Fibroblast of pulmonary artery (primary cell): ENCODE measurements around the gene NFAT5.

Source experiments
- DNase-seq: peaks from one replicate; pipeline ENCODE4 v3.0.0-alpha.2; 2010; ENCODE audit warnings: low read depth
- H3K4me3 ChIP-seq: replicated peaks from 2 replicates; pipeline ENCODE4 v1.5.1; 2011; ENCODE audit warnings: low read depth, mild to moderate bottlenecking, control low read depth, low read length, moderate library complexity
- TF ChIP-seq, protein P1 (sequence below): IDR thresholded peaks from 2 replicates; pipeline ENCODE4 v1.5.1; 2011; ENCODE audit warnings: mild to moderate bottlenecking, control low read depth, low read length, inconsistent platforms; ENCODE audit errors: missing control alignments

Gene NFAT5

DNA sequence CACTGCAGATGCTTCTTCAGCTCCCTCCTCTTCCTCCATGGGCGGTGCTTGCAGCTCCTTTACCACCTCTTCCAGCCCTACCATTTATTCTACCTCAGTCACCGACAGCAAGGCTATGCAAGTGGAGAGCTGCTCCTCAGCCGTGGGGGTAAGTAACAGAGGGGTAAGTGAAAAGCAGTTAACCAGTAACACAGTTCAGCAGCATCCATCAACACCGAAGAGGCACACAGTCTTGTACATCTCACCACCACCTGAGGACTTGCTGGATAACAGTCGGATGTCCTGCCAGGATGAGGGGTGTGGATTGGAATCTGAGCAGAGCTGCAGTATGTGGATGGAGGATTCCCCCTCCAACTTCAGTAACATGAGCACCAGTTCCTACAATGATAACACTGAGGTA, 81.3 kb downstream of the NFAT5 start:
- no peak overlapping the region for H3K4me3 ChIP-seq
- DNase-seq: no peak
- TF ChIP-seq, protein P1, sequence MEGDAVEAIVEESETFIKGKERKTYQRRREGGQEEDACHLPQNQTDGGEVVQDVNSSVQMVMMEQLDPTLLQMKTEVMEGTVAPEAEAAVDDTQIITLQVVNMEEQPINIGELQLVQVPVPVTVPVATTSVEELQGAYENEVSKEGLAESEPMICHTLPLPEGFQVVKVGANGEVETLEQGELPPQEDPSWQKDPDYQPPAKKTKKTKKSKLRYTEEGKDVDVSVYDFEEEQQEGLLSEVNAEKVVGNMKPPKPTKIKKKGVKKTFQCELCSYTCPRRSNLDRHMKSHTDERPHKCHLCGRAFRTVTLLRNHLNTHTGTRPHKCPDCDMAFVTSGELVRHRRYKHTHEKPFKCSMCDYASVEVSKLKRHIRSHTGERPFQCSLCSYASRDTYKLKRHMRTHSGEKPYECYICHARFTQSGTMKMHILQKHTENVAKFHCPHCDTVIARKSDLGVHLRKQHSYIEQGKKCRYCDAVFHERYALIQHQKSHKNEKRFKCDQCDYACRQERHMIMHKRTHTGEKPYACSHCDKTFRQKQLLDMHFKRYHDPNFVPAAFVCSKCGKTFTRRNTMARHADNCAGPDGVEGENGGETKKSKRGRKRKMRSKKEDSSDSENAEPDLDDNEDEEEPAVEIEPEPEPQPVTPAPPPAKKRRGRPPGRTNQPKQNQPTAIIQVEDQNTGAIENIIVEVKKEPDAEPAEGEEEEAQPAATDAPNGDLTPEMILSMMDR: no peak

DNA sequence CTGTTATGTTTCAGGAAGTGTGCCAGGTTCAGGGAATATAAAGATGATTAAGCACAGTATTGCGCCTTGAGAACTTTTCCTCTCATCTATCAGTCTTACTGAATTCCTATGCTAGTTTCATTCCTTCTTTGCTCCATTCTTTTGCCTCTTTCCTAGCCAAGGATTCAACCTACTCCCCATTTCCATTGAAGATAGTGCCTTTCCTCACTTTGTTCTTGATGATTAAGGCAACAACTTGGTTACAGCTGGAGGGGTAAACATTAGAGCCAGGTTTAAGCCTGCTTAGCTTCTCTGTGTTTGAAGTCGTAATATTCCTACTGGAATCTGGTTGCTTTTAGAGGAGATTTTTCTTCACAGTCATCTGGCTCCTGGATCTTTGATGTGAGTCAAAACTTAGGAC, 85.5 kb downstream of the NFAT5 start:
- TF ChIP-seq, protein P1: no peak
- no peak for DNase-seq
- no peak overlapping the region for H3K4me3 ChIP-seq

DNA sequence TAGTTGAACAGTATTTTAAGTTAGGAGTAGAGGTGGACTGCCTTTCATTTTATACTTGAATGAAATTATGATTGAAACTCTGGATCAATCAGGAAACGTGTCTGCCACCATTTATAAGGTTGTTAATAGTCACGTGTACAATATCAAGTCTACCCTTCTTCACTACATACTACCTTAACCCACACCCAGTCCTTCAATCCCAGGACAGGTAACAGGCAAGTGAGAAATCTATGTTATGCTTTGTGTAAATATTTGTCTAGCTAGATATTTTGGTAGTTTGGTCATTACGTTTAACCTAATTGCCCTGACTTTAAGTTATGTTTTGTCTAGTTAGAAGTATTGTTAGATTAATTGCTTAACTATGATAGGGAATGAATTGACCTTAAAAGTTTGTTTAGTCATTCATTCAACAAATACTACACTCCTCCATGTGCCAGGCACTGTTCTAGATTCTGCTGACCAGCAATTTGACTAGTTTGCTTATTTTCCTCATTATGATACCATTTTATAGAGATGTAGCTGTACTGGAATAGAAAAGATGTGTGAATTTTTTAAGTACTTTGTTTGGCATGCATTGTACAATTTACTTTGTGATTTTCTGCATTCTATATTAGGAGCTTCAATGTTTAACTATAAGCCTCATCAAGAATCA, 88.6 kb downstream of the NFAT5 start:
- DNase-seq: no peak
- TF ChIP-seq, protein P1: no peak
- H3K4me3 ChIP-seq: no peak overlapping the region

DNA sequence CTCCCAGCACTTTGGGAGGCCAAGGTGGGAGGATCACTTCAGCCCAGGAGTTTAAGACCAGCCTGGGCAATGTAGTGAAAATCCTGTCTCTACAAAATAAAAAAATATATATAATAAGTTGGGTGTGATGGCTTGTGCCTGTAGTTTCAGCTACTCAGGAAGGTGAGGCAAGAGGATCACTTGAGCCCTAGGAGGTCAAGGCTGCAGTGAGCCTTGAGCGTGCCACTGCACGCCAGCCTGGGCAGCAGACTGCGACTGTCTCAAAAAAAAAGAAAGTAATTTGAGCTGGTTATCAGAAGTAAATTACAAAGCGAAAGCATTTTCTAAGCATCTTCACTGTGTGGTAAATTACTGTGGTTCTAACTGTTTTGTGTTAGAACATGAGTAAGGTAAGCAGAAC, 94.4 kb downstream of the NFAT5 start:
- no peak overlapping the region for H3K4me3 ChIP-seq
- TF ChIP-seq, protein P1: no peak
- no peak for DNase-seq

DNA sequence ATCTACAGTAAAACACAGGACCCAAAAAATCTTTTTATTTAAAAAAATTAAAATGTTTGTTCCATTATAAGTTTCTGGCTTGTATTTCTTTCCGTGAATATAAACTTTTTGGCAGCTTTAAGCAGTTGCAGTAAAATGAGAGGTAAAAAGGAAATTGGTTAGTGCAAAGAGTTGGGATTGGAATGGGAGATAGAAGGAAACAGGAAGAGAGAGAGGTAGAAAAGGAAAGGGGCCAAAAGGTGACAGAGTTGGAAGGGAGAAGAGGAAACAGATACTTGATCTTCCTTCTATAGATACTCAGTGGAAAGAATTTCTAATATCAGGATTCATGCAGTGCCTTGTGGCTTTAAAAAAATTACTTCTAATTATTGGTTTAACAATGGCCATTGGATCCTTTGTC, 97.1 kb downstream of the NFAT5 start:
- no peak overlapping the region for H3K4me3 ChIP-seq
- TF ChIP-seq, protein P1: no peak
- no peak for DNase-seq

DNA sequence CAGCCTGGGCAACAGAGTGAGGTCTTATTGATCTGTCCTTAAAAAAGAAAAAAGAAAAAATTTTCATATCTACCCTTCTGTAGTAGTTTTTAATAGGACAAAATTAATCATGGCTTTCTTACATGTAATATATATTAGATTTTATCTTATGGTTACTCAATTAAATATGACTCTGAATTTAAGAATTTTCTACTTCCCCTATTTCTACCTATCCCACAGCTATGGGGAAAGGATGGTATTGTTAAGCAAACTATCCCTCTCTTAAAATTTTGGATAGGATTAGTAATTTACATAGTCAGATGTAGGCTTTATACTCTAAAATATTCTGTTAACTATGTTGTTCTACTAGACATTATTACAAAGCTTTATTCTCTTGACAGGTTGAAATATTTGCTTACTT, 98.1 kb downstream of the NFAT5 start:
- no peak overlapping the region for H3K4me3 ChIP-seq
- TF ChIP-seq, protein P1: no peak
- no peak for DNase-seq

DNA sequence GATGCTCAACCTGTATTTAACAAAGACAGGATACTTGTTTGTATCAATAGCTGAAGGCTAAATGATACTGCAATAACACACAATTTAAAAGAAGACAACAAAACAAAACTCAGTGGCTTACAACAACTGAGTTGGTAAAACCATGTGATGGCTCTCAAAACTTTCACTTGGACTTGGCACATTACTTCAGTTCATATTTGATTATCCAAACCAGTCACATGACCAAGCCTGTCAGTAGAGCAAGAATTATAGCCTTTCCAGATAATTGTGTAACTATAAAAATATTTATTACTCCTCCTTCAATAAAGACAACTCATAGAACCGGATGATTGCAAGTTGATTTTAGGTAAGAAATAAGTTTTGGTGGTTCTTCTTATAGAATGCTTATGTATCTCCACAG, 103.8 kb downstream of the NFAT5 start:
- TF ChIP-seq, protein P1: no peak
- DNase-seq: no peak
- H3K4me3 ChIP-seq: no peak overlapping the region
